ENCODE measurements around the gene ADAMTS15.

DNA sequence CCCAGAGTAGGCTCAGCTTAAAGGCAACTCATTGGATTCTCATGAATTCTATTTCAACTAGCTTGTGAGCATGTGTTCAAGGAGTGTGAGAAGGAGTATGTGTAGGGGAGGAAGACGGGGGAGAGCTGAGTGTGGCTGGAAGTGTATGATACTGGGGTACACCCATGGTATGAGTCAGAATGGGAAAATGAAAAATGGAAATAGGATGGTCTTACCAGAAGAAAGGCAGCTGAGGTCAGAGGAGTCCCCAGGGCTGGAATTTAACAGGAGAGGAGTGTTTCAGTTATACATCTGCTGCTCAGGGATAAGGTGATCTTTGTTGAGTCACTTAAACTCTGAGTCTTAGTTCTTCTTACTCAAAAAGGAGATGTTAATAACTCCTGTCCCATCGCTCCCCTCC lies 6.7 kb upstream of the ADAMTS15 start:
- TF ChIP-seq CTCF (IDR thresholded peaks at IDR 0.05) (no peak), POLR2A (IDR thresholded peaks at IDR 0.05) (no peak)

Data from breast epithelium (tissue), 3 donors.